GM12878 (cell line): Measurements from ENCODE around the gene RXFP4. TPM values are rescaled to one million over a fixed set of nuclear protein-coding genes. Genes with fewer than 3 reads are reported as not detected.

Source experiments
- ATAC-seq: fragments of 200-7000 bp; cut with Tn5 transposase; 3 replicates; pipeline ENCODE4 v1.9.1; 2020; ENCODE audit warnings: mild to moderate bottlenecking, moderate library complexity
- BruUV-seq: library from RNA; stranded (reverse); fragments of 400-500 nt; replicated peaks from 2 replicates; lab custom pipeline; 2021; lab: Mats Ljungman, UMichigan
- CTCF ChIA-PET: fragments of 300-600 bp; sonication (Branson Sonifier 250); formaldehyde crosslinking; extraction: SDS; loops from one replicate; lab custom pipeline; 2021; ENCODE audit warnings: inconsistent platforms; lab: Yijun Ruan, JAX
- POLR2A ChIA-PET: fragments of 350-600 bp; formaldehyde crosslinking; extraction: SDS; loops from one replicate; lab custom pipeline; 2021; ENCODE audit warnings: inconsistent platforms; lab: Charles Lee
- RAD21 ChIA-PET: fragments of 300-600 bp; sonication (Branson Sonifier 250); formaldehyde crosslinking; loops from one replicate; lab custom pipeline; 2023; ENCODE audit warnings: antibody characterized with exemption; ENCODE audit not compliant: unreplicated experiment; lab: Charles Lee
- SMC1A ChIA-PET: fragments of 300-600 bp; sonication (Branson Sonifier 250); formaldehyde crosslinking; loops from one replicate; lab custom pipeline; 2023; ENCODE audit not compliant: unreplicated experiment, uncharacterized antibody; lab: Charles Lee
- DNase-seq: peaks from one replicate; pipeline ENCODE4 v3.0.0-alpha.2; 2011; ENCODE audit warnings: low read depth, low spot score
- FAIRE-seq: peaks from 3 replicates; lab custom pipeline; 2011; peaks lifted over from hg19 to GRCh38; lab: Jason Lieb, UNC
- H2AFZ ChIP-seq: 2 replicates; pipeline ENCODE4 v1.6.0; 2011; ENCODE audit warnings: low read depth, low read length, control low read depth; ENCODE audit not compliant: control insufficient read depth
- H3K27ac ChIP-seq: 2 replicates; pipeline ENCODE4 v1.5.1; 2011; ENCODE audit warnings: control low read depth; ENCODE audit not compliant: control insufficient read depth, insufficient read depth
- H3K27me3 ChIP-seq, 2 experiments: replicated peaks in 1 of 2; 2 replicates each; pipeline versions ENCODE4 v1.6.0 to v1.6.1; 2011; ENCODE audit warnings: low read length in 1 of 2; ENCODE audit not compliant: control insufficient read depth in 2 of 2, insufficient read depth in 2 of 2
- H3K36me3 ChIP-seq, 2 experiments: 2 replicates each; pipeline ENCODE4 v1.5.1; 2011; ENCODE audit warnings: low read length in 1 of 2; ENCODE audit not compliant: control insufficient read depth in 2 of 2, insufficient read depth in 2 of 2
- H3K4me1 ChIP-seq: 2 replicates; pipeline ENCODE4 v1.6.1; 2011; ENCODE audit warnings: mild to moderate bottlenecking, low read length, moderate library complexity, mixed read lengths; ENCODE audit not compliant: control insufficient read depth, insufficient read depth
- H3K4me2 ChIP-seq: 2 replicates; pipeline ENCODE4 v1.6.0; 2011; ENCODE audit warnings: control low read depth; ENCODE audit not compliant: control insufficient read depth, insufficient read depth
- H3K4me3 ChIP-seq: fragments of 200-600 bp; sonication (generic); 2 replicates; pipeline ENCODE4 v1.5.1; 2016
- H3K79me2 ChIP-seq: 2 replicates; pipeline ENCODE4 v1.6.0; 2011; ENCODE audit warnings: low read length; ENCODE audit not compliant: control insufficient read depth, insufficient read depth
- H3K9ac ChIP-seq: 2 replicates; pipeline ENCODE4 v1.8.0; 2011; ENCODE audit warnings: low read length, control low read depth, mixed read lengths; ENCODE audit not compliant: control insufficient read depth, insufficient read depth
- H3K9me3 ChIP-seq: replicated peaks from 3 replicates; pipeline ENCODE4 v1.5.1; 2011; ENCODE audit warnings: mild to moderate bottlenecking, low read length; ENCODE audit not compliant: control insufficient read depth, insufficient read depth
- H4K20me1 ChIP-seq: 2 replicates; pipeline ENCODE4 v1.6.0; 2011; ENCODE audit not compliant: control insufficient read depth, insufficient read depth
- ASH2L ChIP-seq: fragments of 300-600, 200-600 bp; sonication (generic); IDR thresholded peaks from 2 replicates; pipeline ENCODE4 v1.6.1; 2017; ENCODE audit warnings: low read depth, mild to moderate bottlenecking, borderline replicate concordance
- BCLAF1 ChIP-seq: fragments of 450-650 bp; IDR thresholded peaks from 2 replicates; pipeline ENCODE4 v1.6.1; 2017; ENCODE audit warnings: antibody characterized with exemption, mild to moderate bottlenecking, moderate library complexity
- CHD1 ChIP-seq: IDR thresholded peaks from 2 replicates; pipeline ENCODE4 v1.6.1; 2012; ENCODE audit warnings: low read depth, low read length, improper control_type of control experiment
- CUX1 ChIP-seq: IDR thresholded peaks from 2 replicates; pipeline ENCODE4 v1.6.1; 2012; ENCODE audit warnings: improper control_type of control experiment, low read depth, low read length; ENCODE audit not compliant: insufficient replicate concordance
- EP300 ChIP-seq, 2 experiments: fragments of 150-350 bp in 1 of 2; IDR thresholded peaks; 2 replicates each; pipeline ENCODE4 v1.6.1; 2011 to 2012; ENCODE audit warnings: low read depth in 2 of 2, low read length in 2 of 2, borderline replicate concordance in 1 of 2, improper control_type of control experiment in 1 of 2, inconsistent platforms in 1 of 2; ENCODE audit not compliant: control insufficient read depth in 1 of 2
- NR2C1 ChIP-seq: fragments of 450-650 bp; IDR thresholded peaks from 2 replicates; pipeline ENCODE4 v1.6.1; 2017; ENCODE audit warnings: antibody characterized with exemption, mild to moderate bottlenecking, moderate library complexity
- SMAD1 ChIP-seq: fragments of 450-650 bp; IDR thresholded peaks from 2 replicates; pipeline ENCODE4 v1.6.1; 2018; ENCODE audit warnings: mild to moderate bottlenecking, low read depth; ENCODE audit not compliant: partially characterized antibody
- TAF1 ChIP-seq: IDR thresholded peaks from 2 replicates; pipeline ENCODE4 v1.6.1; 2011; ENCODE audit warnings: mild to moderate bottlenecking, low read depth, low read length, borderline replicate concordance
- TBL1XR1 ChIP-seq: IDR thresholded peaks from 2 replicates; pipeline ENCODE4 v1.6.1; 2012; ENCODE audit warnings: low read depth, low read length, improper control_type of control experiment
- TCF3 ChIP-seq: IDR thresholded peaks from 2 replicates; pipeline ENCODE4 v1.6.1; 2012; ENCODE audit warnings: low read depth, mild to moderate bottlenecking, low read length, borderline replicate concordance; ENCODE audit not compliant: insufficient read depth
- whole genome bisulfite sequencing: methylation state at CpG from one replicate; pipeline ENCODE4 v1.1.6; 2016; ENCODE audit warnings: low lambda C conversion rate; ENCODE audit not compliant: insufficient replicate concordance, insufficient coverage; ENCODE audit errors: missing lambda C conversion rate; 5-methylcytosine and 5-hydroxymethylcytosine counted together
- in situ Hi-C: fragments of 300-500 bp; cut with MboI; formaldehyde crosslinking; loops from 9 replicates; pipeline ENCODE4 v1.14.3; 2018; ENCODE audit warnings: mixed read lengths
- intact Hi-C: fragments of 100-400 bp; cut with micrococcal nuclease; formaldehyde crosslinking; loops from one replicate; pipeline ENCODE4 v1.14.2; 2022; ENCODE audit not compliant: unreplicated experiment
- polyA plus RNA-seq, 11 experiments: library from polyadenylated mRNA; depleted of rRNA in 4 of 11; unstranded in 6 of 11; stranded (reverse) in 5 of 11; fragments of >200 nt; fragmentation: Nextera tagmentation in 4 of 11; fragmentation: Illumina TruSeq in 1 of 11; extraction: Ambion mirVana in 4 of 11; extraction: Trizol in 1 of 11; gene quantifications; 1 replicate in 1 of 11; 2 replicates in 10 of 11; pipeline versions ENCODE4 v1.2.1 to v1.2.3, GENCODE V29; 2011 to 2016; ENCODE audit warnings: inconsistent platforms in 2 of 11, missing spikeins in 2 of 11, low read depth in 1 of 11
- total RNA-seq, 4 experiments: library from RNA; depleted of rRNA in 3 of 4; stranded (reverse); fragments of >200 nt in 3 of 4; fragmentation: Illumina TruSeq in 1 of 4; extraction: Trizol in 1 of 4; gene quantifications; 2 replicates each; pipeline versions ENCODE4 v1.2.1 to v1.2.3, GENCODE V29; 2013 to 2021

RXFP4 gene
- total and polyA plus RNA-seq, 10 of the 15 experiments (the other 5 are each of a cell fraction or from before 2014, with no cell fraction given), result 0.10 to 0.40 (median 0.39) TPM; not detected in 7

- TF ChIP-seq BCLAF1 (no peak), TBL1XR1 (no peak), CHD1 (no peak), TCF3 (no peak)
Measured at GRCh38 chr1:155897746-155898145, 43.7 kb upstream of the RXFP4 start (continued).

- DNase-seq, result no peak
- Histone ChIP-seq H3K27ac (no peak overlapping the region), H3K79me2 (no peaks in the 10 kb centered on the region), H2AFZ (no peak overlapping the region), H3K4me1 (no peaks in the 10 kb centered on the region), H3K36me3 (peaks cover 5 to 18% of the 10 kb centered on the region in 2 experiments), H3K27me3 (no peaks in the 10 kb centered on the region), H4K20me1 (no peaks in the 10 kb centered on the region), H3K9me3 (no peaks in the 10 kb centered on the region)
- ChIA-PET RAD21 (interaction anchor here (0.6 to 2.1 kb wide), 4 partner anchors 16 to 59 kb away, joined by 3 to 6 read pairs (median 4); no protein-coding TSS in a partner anchor), POLR2A (interaction anchor here (0.5 to 1.8 kb wide), 4 partner anchors 10 to 228 kb away, joined by 4 to 7 read pairs (median 4); no protein-coding TSS in a partner anchor), CTCF (interaction anchor here (0.6 to 1.9 kb wide), 10 partner anchors 8 to 938 kb away, joined by 3 to 8 read pairs (median 3); partner anchors contain the start of gene PYGO2), SMC1A (interaction anchor here (0.8 to 1.9 kb wide), 8 partner anchors 14 to 167 kb away, joined by 3 to 7 read pairs (median 4); partner anchors contain the start of gene SYT11)
- ATAC-seq, result no peak
- no TSS peak for BruUV-seq
- no peak for FAIRE-seq
- intact Hi-C loops (no loop called here), in situ Hi-C loops (no loop called here)
- 100% methylated on average over 2 of the region's 2 CpGs for WGBS
- no peak for TF ChIP-seq NR2C1
- TF ChIP-seq CUX1, result no peak
- TF ChIP-seq ASH2L, result no peak
- no peak for TF ChIP-seq TAF1
- no peak for TF ChIP-seq EP300 (IDR thresholded peaks at IDR 0.05; ENCODE audit: borderline replicate concordance in 1 of 2, control insufficient read depth in 1 of 2, low read depth in 2 of 2, low read length in 2 of 2)
- no peak for TF ChIP-seq SMAD1
- TF ChIP-seq, all 136 proteins: peak for 0
- H3K9ac ChIP-seq, result no peak overlapping the region
- H3K4me2 ChIP-seq, result no peak overlapping the region
- H3K4me3 ChIP-seq, result no peak overlapping the region
Measured at GRCh38 chr1:155898888-155899287, 42.5 kb upstream of the RXFP4 start.
